Astrocyte (in vitro differentiated cells and primary cell): ENCODE results near the gene PI4KA. TPM values are rescaled to one million over a fixed set of nuclear protein-coding genes. Genes with fewer than 3 reads are reported as not detected.
"Not testable (repeated sequence)": the region's sequence is repeated elsewhere in the genome, so short reads cannot be mapped to it uniquely, and the experiment has no call there.

Source experiments
- DNase-seq: peaks from one replicate; pipeline ENCODE4 v3.0.0-alpha.2; 2010; ENCODE audit warnings: low read depth
- FAIRE-seq: peaks from 2 replicates; lab custom pipeline; 2011; peaks lifted over from hg19 to GRCh38; lab: Jason Lieb, UNC
- H2AFZ ChIP-seq: 2 replicates; pipeline ENCODE4 v1.6.0; 2012; ENCODE audit warnings: low read depth, low read length, inconsistent platforms
- H3K27ac ChIP-seq: 2 replicates; pipeline ENCODE4 v1.5.1; 2011; ENCODE audit warnings: low read depth, low read length, inconsistent platforms
- H3K27me3 ChIP-seq: 2 replicates; pipeline ENCODE4 v1.6.0; 2011; ENCODE audit warnings: low read length, inconsistent platforms; ENCODE audit not compliant: insufficient read depth
- H3K36me3 ChIP-seq: 2 replicates; pipeline ENCODE4 v1.5.1; 2011; ENCODE audit warnings: low read length, inconsistent platforms; ENCODE audit not compliant: insufficient read depth
- H3K4me1 ChIP-seq: 2 replicates; pipeline ENCODE4 v1.5.1; 2011; ENCODE audit warnings: low read length, inconsistent platforms; ENCODE audit not compliant: insufficient read depth
- H3K4me2 ChIP-seq: 2 replicates; pipeline ENCODE4 v1.6.0; 2012; ENCODE audit warnings: low read length, inconsistent platforms
- H3K4me3 ChIP-seq: 2 replicates; pipeline ENCODE4 v1.5.1; 2011; ENCODE audit warnings: low read depth, mild to moderate bottlenecking, low read length, inconsistent platforms; ENCODE audit not compliant: insufficient read depth
- H3K79me2 ChIP-seq: 2 replicates; pipeline ENCODE4 v1.6.0; 2012; ENCODE audit warnings: mild to moderate bottlenecking, low read length, inconsistent platforms; ENCODE audit not compliant: insufficient read depth
- H3K9ac ChIP-seq: 2 replicates; pipeline ENCODE4 v1.6.0; 2012; ENCODE audit warnings: mild to moderate bottlenecking, low read length, inconsistent platforms
- H3K9me3 ChIP-seq: 2 replicates; pipeline ENCODE4 v1.5.1; 2012; ENCODE audit warnings: low read depth, mild to moderate bottlenecking, low read length, inconsistent platforms; ENCODE audit not compliant: insufficient read depth
- H4K20me1 ChIP-seq: 2 replicates; pipeline ENCODE4 v1.6.0; 2012; ENCODE audit warnings: low read length, inconsistent platforms; ENCODE audit not compliant: insufficient read depth
- H3K27ac Mint-ChIP-seq: one replicate; pipeline ENCODE4 v1.8.0; 2021; ENCODE audit warnings: mild to moderate bottlenecking, mixed read lengths; ENCODE audit not compliant: unreplicated experiment
- H3K27me3 Mint-ChIP-seq: one replicate; pipeline ENCODE4 v1.8.0; 2021; ENCODE audit warnings: low read depth, mixed read lengths; ENCODE audit not compliant: unreplicated experiment
- H3K36me3 Mint-ChIP-seq: one replicate; pipeline ENCODE4 v1.8.0; 2021; ENCODE audit warnings: low read depth, mixed read lengths; ENCODE audit not compliant: unreplicated experiment
- H3K4me1 Mint-ChIP-seq: one replicate; pipeline ENCODE4 v1.8.0; 2021; ENCODE audit warnings: low read depth, mixed read lengths; ENCODE audit not compliant: unreplicated experiment
- H3K4me3 Mint-ChIP-seq: one replicate; pipeline ENCODE4 v1.8.0; 2021; ENCODE audit warnings: mild to moderate bottlenecking, moderate library complexity, mixed read lengths; ENCODE audit not compliant: unreplicated experiment
- H3K9me3 Mint-ChIP-seq: one replicate; pipeline ENCODE4 v1.8.0; 2021; ENCODE audit warnings: mild to moderate bottlenecking, mixed read lengths; ENCODE audit not compliant: unreplicated experiment
- EZH2 ChIP-seq: IDR thresholded peaks from 2 replicates; pipeline ENCODE4 v1.6.1; 2012; ENCODE audit warnings: mild to moderate bottlenecking, low read length, inconsistent platforms; ENCODE audit not compliant: insufficient read depth
- total RNA-seq: library from RNA; stranded (reverse); gene quantifications from 2 replicates; pipeline ENCODE4 v1.2.1, GENCODE V29; 2021
- TF ChIP-seq, protein P1 (sequence below): IDR thresholded peaks from 2 replicates; pipeline ENCODE4 v1.5.1; 2011; ENCODE audit warnings: low read depth, mild to moderate bottlenecking, inconsistent platforms, low read length, moderate library complexity; ENCODE audit not compliant: insufficient read depth

The PI4KA gene
- total RNA-seq, 1 donor from 2014 or later: 35.9 TPM

- Mint-ChIP-seq H3K4me1 (no peaks in the 10 kb centered on the region), H3K36me3 (no peaks in the 10 kb centered on the region), H3K9me3 (peaks cover 3% of the 10 kb centered on the region), H3K4me3 (no peak overlapping the region), H3K27ac (no peak overlapping the region), H3K27me3 (peaks cover 5% of the 10 kb centered on the region)
- Histone ChIP-seq H3K9ac (no peak overlapping the region), H3K36me3 (no peaks in the 10 kb centered on the region), H3K9me3 (no peaks in the 10 kb centered on the region), H3K79me2 (no peaks in the 10 kb centered on the region), H4K20me1 (no peaks in the 10 kb centered on the region), H2AFZ (no peak overlapping the region), H3K4me1 (peaks cover 9% of the 10 kb centered on the region), H3K4me3 (no peak overlapping the region), H3K27ac (no peak overlapping the region), H3K4me2 (no peak overlapping the region), H3K27me3 (no peaks in the 10 kb centered on the region)
- TF ChIP-seq, protein P1, sequence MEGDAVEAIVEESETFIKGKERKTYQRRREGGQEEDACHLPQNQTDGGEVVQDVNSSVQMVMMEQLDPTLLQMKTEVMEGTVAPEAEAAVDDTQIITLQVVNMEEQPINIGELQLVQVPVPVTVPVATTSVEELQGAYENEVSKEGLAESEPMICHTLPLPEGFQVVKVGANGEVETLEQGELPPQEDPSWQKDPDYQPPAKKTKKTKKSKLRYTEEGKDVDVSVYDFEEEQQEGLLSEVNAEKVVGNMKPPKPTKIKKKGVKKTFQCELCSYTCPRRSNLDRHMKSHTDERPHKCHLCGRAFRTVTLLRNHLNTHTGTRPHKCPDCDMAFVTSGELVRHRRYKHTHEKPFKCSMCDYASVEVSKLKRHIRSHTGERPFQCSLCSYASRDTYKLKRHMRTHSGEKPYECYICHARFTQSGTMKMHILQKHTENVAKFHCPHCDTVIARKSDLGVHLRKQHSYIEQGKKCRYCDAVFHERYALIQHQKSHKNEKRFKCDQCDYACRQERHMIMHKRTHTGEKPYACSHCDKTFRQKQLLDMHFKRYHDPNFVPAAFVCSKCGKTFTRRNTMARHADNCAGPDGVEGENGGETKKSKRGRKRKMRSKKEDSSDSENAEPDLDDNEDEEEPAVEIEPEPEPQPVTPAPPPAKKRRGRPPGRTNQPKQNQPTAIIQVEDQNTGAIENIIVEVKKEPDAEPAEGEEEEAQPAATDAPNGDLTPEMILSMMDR: no peak
- TF ChIP-seq EZH2: no peak
- DNase-seq (no peak), FAIRE-seq (no peak)
Measured at GRCh38 chr22:20899827-20900423, 41.3 kb upstream of the PI4KA start.

DNA sequence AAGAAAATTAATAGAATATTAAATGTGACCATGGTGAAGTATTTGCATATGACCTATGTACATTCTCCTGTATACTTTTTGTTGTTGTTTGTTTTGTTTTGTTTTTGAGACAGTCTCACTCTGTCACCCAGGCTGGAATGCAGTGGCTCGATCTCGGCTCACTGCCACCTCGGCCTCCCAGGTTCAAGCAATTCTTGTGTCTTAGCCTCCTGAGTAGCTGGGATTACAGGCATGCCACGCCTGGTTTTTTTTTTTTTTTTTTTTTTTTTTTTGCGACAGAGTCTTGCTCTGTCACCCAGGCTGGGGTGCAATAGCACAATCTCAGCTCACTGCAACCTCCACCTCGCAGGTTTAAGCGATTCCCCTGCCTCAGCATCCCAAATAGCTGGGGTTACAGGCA is 39.1 kb upstream of the PI4KA start:
- H3K27me3 Mint-ChIP-seq, H3K4me2 ChIP-seq, H3K79me2 ChIP-seq, H4K20me1 ChIP-seq, H3K9me3 Mint-ChIP-seq, H3K4me3 ChIP-seq, FAIRE-seq, H3K9me3 ChIP-seq, H3K4me1 Mint-ChIP-seq, H3K27ac ChIP-seq, H3K36me3 ChIP-seq, H3K4me3 Mint-ChIP-seq, H2AFZ ChIP-seq, H3K4me1 ChIP-seq, H3K9ac ChIP-seq, H3K36me3 Mint-ChIP-seq, H3K27me3 ChIP-seq, H3K27ac Mint-ChIP-seq, DNase-seq: not testable (repeated sequence)

DNA sequence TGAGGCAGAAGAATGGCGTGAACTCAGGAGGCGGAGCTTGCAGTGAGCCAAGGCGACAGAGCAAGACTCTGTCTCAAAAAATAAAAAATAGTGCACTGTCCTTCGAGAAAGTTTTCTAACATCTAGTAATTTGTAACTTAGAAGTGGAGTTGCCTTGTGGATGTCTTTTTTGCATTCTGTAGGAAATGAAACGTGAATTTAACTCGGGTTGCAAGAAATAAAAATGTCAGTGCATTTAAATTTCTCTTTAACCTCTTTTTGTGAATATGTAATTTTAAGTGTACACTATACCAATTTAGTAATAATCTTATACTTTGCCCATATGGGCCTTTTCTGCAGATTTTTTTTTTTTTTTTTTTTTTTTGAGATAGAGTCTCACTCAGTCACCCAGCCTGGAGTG is 32.4 kb upstream of the PI4KA start:
- Histone ChIP-seq H3K79me2 (no peaks in the 10 kb centered on the region), H3K36me3 (peaks cover 9% of the 10 kb centered on the region), H3K9ac (no peak overlapping the region), H3K4me1 (no peaks in the 10 kb centered on the region), H4K20me1 (peaks cover 3% of the 10 kb centered on the region), H3K9me3 (no peaks in the 10 kb centered on the region), H3K4me2 (no peak overlapping the region), H3K27ac (no peak overlapping the region), H2AFZ (no peak overlapping the region), H3K27me3 (no peaks in the 10 kb centered on the region), H3K4me3 (no peak overlapping the region)
- peaks cover 10% of the 10 kb centered on the region for H3K36me3 Mint-ChIP-seq
- no peak overlapping the region for H3K27ac Mint-ChIP-seq
- DNase-seq: no peak
- peaks cover 2% of the 10 kb centered on the region for H3K27me3 Mint-ChIP-seq
- H3K9me3 Mint-ChIP-seq: peaks cover 3% of the 10 kb centered on the region
- TF ChIP-seq, protein P1: no peak
- TF ChIP-seq EZH2: no peak
- no peak for FAIRE-seq
- H3K4me1 Mint-ChIP-seq: peaks cover 7% of the 10 kb centered on the region
- H3K4me3 Mint-ChIP-seq: no peak overlapping the region
